Measurements from ENCODE around the gene PIK3R5.

Gene PIK3R5

GRCh38 chr17:8887301-8887700 lies 78.2 kb downstream of the PIK3R5 start:
- TF ChIP-seq POLR2A (IDR thresholded peaks at IDR 0.05; ENCODE audit: low read length) (no peak), GATA1 (IDR thresholded peaks at IDR 0.05; ENCODE audit: low read depth, low read length) (no peak)
- no peak for DNase-seq

- no peak for DNase-seq
These were observed 79.4 kb downstream of the PIK3R5 start for GRCh38 chr17:8885967-8886684.

GRCh38 chr17:8885163-8885966 lies 80.1 kb downstream of the PIK3R5 start:
- peak; percentile 60 to 71 for DNase-seq

More at GRCh38 chr17:8885967-8886684, 79.4 kb downstream of the PIK3R5 start:
- TF ChIP-seq GATA1 (IDR thresholded peaks at IDR 0.05; ENCODE audit: low read depth, low read length) (no peak), POLR2A (IDR thresholded peaks at IDR 0.05; ENCODE audit: low read length) (no peak)

GRCh38 chr17:8884336-8884990 lies 81.0 kb downstream of the PIK3R5 start:
- TF ChIP-seq GATA1 (IDR thresholded peaks at IDR 0.05; ENCODE audit: low read depth, low read length) (no peak), POLR2A (IDR thresholded peaks at IDR 0.05; ENCODE audit: low read length) (no peak)
- DNase-seq: no peak

GRCh38 chr17:8883353-8883752 lies 82.2 kb downstream of the PIK3R5 start:
- no peak for DNase-seq

GRCh38 chr17:8881606-8882005 lies 83.9 kb downstream of the PIK3R5 start:
- no peak for DNase-seq
- TF ChIP-seq POLR2A (IDR thresholded peaks at IDR 0.05; ENCODE audit: low read length) (no peak), GATA1 (IDR thresholded peaks at IDR 0.05; ENCODE audit: low read depth, low read length) (no peak)

More at GRCh38 chr17:8883353-8883752, 82.2 kb downstream of the PIK3R5 start:
- no peak for TF ChIP-seq GATA1 (IDR thresholded peaks at IDR 0.05; ENCODE audit: low read depth, low read length)

GRCh38 chr17:8880466-8880865 lies 85.0 kb downstream of the PIK3R5 start:
- no peak for DNase-seq
- no peak for TF ChIP-seq GATA1 (IDR thresholded peaks at IDR 0.05; ENCODE audit: low read depth, low read length)
- no peak for TF ChIP-seq POLR2A (IDR thresholded peaks at IDR 0.05; ENCODE audit: low read length)

GRCh38 chr17:8879410-8879809 lies 86.1 kb downstream of the PIK3R5 start:
- TF ChIP-seq POLR2A (IDR thresholded peaks at IDR 0.05; ENCODE audit: low read length): no peak
- TF ChIP-seq GATA1 (IDR thresholded peaks at IDR 0.05; ENCODE audit: low read depth, low read length): no peak
- DNase-seq: no peak

GRCh38 chr17:8877984-8878383 lies 87.5 kb downstream of the PIK3R5 start:
- TF ChIP-seq GATA1 (IDR thresholded peaks at IDR 0.05; ENCODE audit: low read depth, low read length) (no peak), POLR2A (IDR thresholded peaks at IDR 0.05; ENCODE audit: low read length) (no peak)
- DNase-seq: no peak

- TF ChIP-seq POLR2A (IDR thresholded peaks at IDR 0.05; ENCODE audit: low read length) (no peak), GATA1 (IDR thresholded peaks at IDR 0.05; ENCODE audit: low read depth, low read length) (no peak)
- DNase-seq: no peak
These were observed 89.5 kb downstream of the PIK3R5 start for GRCh38 chr17:8875957-8876356.

- DNase-seq: no peak
- TF ChIP-seq POLR2A (IDR thresholded peaks at IDR 0.05; ENCODE audit: low read length) (no peak), GATA1 (IDR thresholded peaks at IDR 0.05; ENCODE audit: low read depth, low read length) (no peak)
These were observed 90.1 kb downstream of the PIK3R5 start for GRCh38 chr17:8875436-8875835.

- DNase-seq: no peak
- TF ChIP-seq GATA1 (IDR thresholded peaks at IDR 0.05; ENCODE audit: low read depth, low read length): no peak
- TF ChIP-seq POLR2A (IDR thresholded peaks at IDR 0.05; ENCODE audit: low read length): no peak
These were observed 91.4 kb downstream of the PIK3R5 start for GRCh38 chr17:8873801-8874715.

- no peak for TF ChIP-seq POLR2A (IDR thresholded peaks at IDR 0.05; ENCODE audit: low read length)
- no peak for TF ChIP-seq GATA1 (IDR thresholded peaks at IDR 0.05; ENCODE audit: low read depth, low read length)
These were observed 92.6 kb downstream of the PIK3R5 start for GRCh38 chr17:8872705-8873435.

More at GRCh38 chr17:8872705-8873435, 92.6 kb downstream of the PIK3R5 start:
- no peak for DNase-seq

All from erythroblast (primary cell).